Upper lobe of left lung (tissue), 6 donors: ENCODE data around the gene WFIKKN2. TPM values are rescaled to one million over a fixed set of nuclear protein-coding genes. Genes with fewer than 3 reads are reported as not detected.

Experiments used
- ATAC-seq, 2 donors: fragments of 200-7000 bp; cut with Tn5 transposase; one replicate each; pipeline ENCODE4 v1.9.1; 2022; ENCODE audit warnings: mild to moderate bottlenecking in 2 of 2, moderate library complexity in 2 of 2; ENCODE audit not compliant: low FRiP score in 2 of 2
- DNase-seq, 2 donors: peaks; one replicate each; pipeline ENCODE4 v3.0.0-alpha.2; 2019 to 2020
- H3K27ac ChIP-seq, 4 donors: fragments of 200-600 bp; sonication (generic); one replicate each; pipeline ENCODE4 v1.5.1; 2016 to 2019
- H3K27me3 ChIP-seq, 4 donors: fragments of 200-600 bp; sonication (generic); one replicate each; pipeline ENCODE4 v1.5.1; 2017 to 2019
- H3K36me3 ChIP-seq, 4 donors: fragments of 200-600 bp; sonication (generic); one replicate each; pipeline ENCODE4 v1.5.1; 2016 to 2019
- H3K4me1 ChIP-seq, 4 donors: fragments of 200-600 bp; sonication (generic); one replicate each; pipeline ENCODE4 v1.5.1; 2018 to 2019
- H3K4me3 ChIP-seq, 4 donors: fragments of 200-600 bp; sonication (generic); one replicate each; pipeline ENCODE4 v1.5.1; 2017 to 2019; ENCODE audit warnings: mild to moderate bottlenecking in 2 of 4, moderate library complexity in 1 of 4
- H3K9me3 ChIP-seq, 4 donors: fragments of 200-600 bp; sonication (generic); one replicate each; pipeline ENCODE4 v1.5.1; 2018 to 2019
- EP300 ChIP-seq, 4 donors: sonication (generic); formaldehyde crosslinking; IDR thresholded peaks; one replicate each; pipeline ENCODE4 v1.5.1; 2017; ENCODE audit warnings: antibody characterized with exemption in 4 of 4, control low read depth in 2 of 4
- POLR2A ChIP-seq, 4 donors: fragments of 450-650 bp; IDR thresholded peaks; one replicate each; pipeline ENCODE4 v1.5.1; 2016 to 2017; ENCODE audit warnings: antibody characterized with exemption in 4 of 4, mild to moderate bottlenecking in 2 of 4
- POLR2AphosphoS5 ChIP-seq, 2 donors: sonication (generic); formaldehyde crosslinking; IDR thresholded peaks; one replicate each; pipeline ENCODE4 v1.5.1; 2017; ENCODE audit warnings: antibody characterized with exemption in 2 of 2
- WGBS, 2 donors: methylation state at CpG; one replicate each; pipeline ENCODE4 v1.1.5; 2017 to 2018; 5-methylcytosine and 5-hydroxymethylcytosine counted together
- total RNA-seq, 6 donors: library from RNA; depleted of rRNA in 4 of 6; stranded (reverse); fragments of >200 nt in 4 of 6; gene quantifications; one replicate each; pipeline versions ENCODE4 v1.1.0 to v1.2.1, GENCODE V29; 2016 to 2021
- TF ChIP-seq, protein P1 (sequence below), 6 experiments: fragments of 450-650 bp in 4 of 6; fragments of 200-600 bp in 2 of 6; sonication (generic) in 2 of 6; IDR thresholded peaks; one replicate each; pipeline ENCODE4 v1.5.1; 2016 to 2019; ENCODE audit warnings: antibody characterized with exemption in 6 of 6
- donor health status: DM: no; HTN: no; CAD: no; lungs with moderate emphysema.
- donor health status: DM: no; HTN: yes; CAD: no; lungs with severe emphysema.

Gene WFIKKN2
- total RNA-seq, 6 donors from 2014 or later, result 0.23 TPM; not detected in 5

- 71 to 89% methylated on average over 10 of the region's 10 CpGs for WGBS, 2 donors
- no peaks in the 10 kb centered on the region for H3K36me3 ChIP-seq
- TF ChIP-seq POLR2AphosphoS5 (IDR thresholded peaks at IDR 0.05) (no peak), POLR2A (IDR thresholded peaks at IDR 0.05) (no peak), EP300 (IDR thresholded peaks at IDR 0.05) (no peak)
- TF ChIP-seq, protein P1, sequence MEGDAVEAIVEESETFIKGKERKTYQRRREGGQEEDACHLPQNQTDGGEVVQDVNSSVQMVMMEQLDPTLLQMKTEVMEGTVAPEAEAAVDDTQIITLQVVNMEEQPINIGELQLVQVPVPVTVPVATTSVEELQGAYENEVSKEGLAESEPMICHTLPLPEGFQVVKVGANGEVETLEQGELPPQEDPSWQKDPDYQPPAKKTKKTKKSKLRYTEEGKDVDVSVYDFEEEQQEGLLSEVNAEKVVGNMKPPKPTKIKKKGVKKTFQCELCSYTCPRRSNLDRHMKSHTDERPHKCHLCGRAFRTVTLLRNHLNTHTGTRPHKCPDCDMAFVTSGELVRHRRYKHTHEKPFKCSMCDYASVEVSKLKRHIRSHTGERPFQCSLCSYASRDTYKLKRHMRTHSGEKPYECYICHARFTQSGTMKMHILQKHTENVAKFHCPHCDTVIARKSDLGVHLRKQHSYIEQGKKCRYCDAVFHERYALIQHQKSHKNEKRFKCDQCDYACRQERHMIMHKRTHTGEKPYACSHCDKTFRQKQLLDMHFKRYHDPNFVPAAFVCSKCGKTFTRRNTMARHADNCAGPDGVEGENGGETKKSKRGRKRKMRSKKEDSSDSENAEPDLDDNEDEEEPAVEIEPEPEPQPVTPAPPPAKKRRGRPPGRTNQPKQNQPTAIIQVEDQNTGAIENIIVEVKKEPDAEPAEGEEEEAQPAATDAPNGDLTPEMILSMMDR (IDR thresholded peaks at IDR 0.05), result no peak
- ATAC-seq (no peak), DNase-seq (no peak)
- H3K27ac ChIP-seq, result no peak overlapping the region
- no peaks in the 10 kb centered on the region for H3K27me3 ChIP-seq
- H3K4me1 ChIP-seq, result peaks cover 3 to 6% (median 5%) of the 10 kb centered on the region in 4 donors
- no peak overlapping the region for H3K4me3 ChIP-seq
- no peaks in the 10 kb centered on the region for H3K9me3 ChIP-seq
Measured at GRCh38 chr17:50820651-50821050, 14.7 kb upstream of the WFIKKN2 start.

GRCh38 chr17:50822550-50822949 is 12.8 kb upstream of the WFIKKN2 start:
- no peaks in the 10 kb centered on the region for H3K36me3 ChIP-seq
- H3K27me3 ChIP-seq, result no peaks in the 10 kb centered on the region
- no peak for TF ChIP-seq POLR2AphosphoS5 (IDR thresholded peaks at IDR 0.05)
- no peak for TF ChIP-seq EP300 (IDR thresholded peaks at IDR 0.05)
- DNase-seq, result no peak
- H3K4me1 ChIP-seq, result peaks cover 0 to under 1% (median 0%) of the 10 kb centered on the region in 4 donors
- no peaks in the 10 kb centered on the region for H3K9me3 ChIP-seq
- no peak overlapping the region for H3K4me3 ChIP-seq
- 93 to 96% methylated on average over 2 of the region's 2 CpGs for WGBS, 2 donors
- no peak for ATAC-seq
- no peak overlapping the region for H3K27ac ChIP-seq

DNA sequence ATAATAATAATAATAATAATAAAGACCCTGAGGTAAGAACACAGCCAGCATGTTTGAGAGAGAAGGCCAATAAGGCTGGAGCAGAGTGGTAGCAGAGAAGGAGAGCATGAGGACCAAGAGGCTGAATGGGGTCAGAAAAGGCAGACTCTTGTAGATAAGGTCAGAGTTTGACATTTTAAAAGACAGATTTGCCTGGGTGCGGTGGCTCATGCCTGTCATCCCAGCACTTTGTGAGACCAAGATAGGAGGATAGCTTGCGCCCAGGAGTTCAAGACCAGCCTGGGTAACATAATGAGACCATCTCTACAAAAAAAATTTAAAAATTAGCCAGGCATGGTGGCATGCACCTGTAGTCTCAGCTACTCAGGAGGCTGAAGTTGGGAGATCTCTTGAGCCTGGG is 11.0 kb upstream of the WFIKKN2 start:
- H3K27ac ChIP-seq, result no peak overlapping the region
- no peaks in the 10 kb centered on the region for H3K9me3 ChIP-seq
- TF ChIP-seq EP300 (IDR thresholded peaks at IDR 0.05), result no peak
- TF ChIP-seq POLR2AphosphoS5 (IDR thresholded peaks at IDR 0.05), result no peak
- no peak for TF ChIP-seq POLR2A (IDR thresholded peaks at IDR 0.05)
- TF ChIP-seq, protein P1 (IDR thresholded peaks at IDR 0.05), result no peak
- no peaks in the 10 kb centered on the region for H3K4me1 ChIP-seq
- WGBS, 2 donors, result 89 to 96% methylated on average over 2 of the region's 2 CpGs
- no peak for DNase-seq
- H3K36me3 ChIP-seq, result no peaks in the 10 kb centered on the region
- ATAC-seq, result no peak
- H3K4me3 ChIP-seq, result no peak overlapping the region
- no peaks in the 10 kb centered on the region for H3K27me3 ChIP-seq

DNA sequence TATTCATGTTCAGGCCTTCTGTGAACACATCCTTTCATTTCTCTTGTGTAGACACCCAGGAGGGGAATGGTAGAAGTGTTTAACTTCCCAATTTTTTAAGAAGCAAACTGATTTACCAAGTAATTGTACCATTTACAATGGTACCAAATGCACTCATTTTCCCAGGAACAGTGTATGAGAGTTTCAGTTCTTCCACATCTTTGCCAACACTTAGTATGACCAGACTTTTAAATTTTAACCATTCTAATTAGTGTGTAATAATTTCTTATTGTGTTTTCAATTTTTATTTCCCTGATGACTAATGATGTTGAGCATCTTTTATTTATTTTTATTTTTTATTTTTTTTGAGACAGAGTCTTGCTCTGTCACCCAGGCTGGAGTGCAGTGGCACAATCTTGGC is 10.2 kb upstream of the WFIKKN2 start:
- Histone ChIP-seq H3K27ac (no peak overlapping the region), H3K36me3 (no peaks in the 10 kb centered on the region), H3K4me3 (no peak overlapping the region), H3K4me1 (peaks cover 0 to 1% (median 0%) of the 10 kb centered on the region in 4 donors), H3K27me3 (no peaks in the 10 kb centered on the region), H3K9me3 (no peaks in the 10 kb centered on the region)
- no peak for DNase-seq
- ATAC-seq, result no peak
- TF ChIP-seq POLR2A (IDR thresholded peaks at IDR 0.05), result no peak
- no peak for TF ChIP-seq EP300 (IDR thresholded peaks at IDR 0.05)
- TF ChIP-seq POLR2AphosphoS5 (IDR thresholded peaks at IDR 0.05), result no peak
- TF ChIP-seq, protein P1 (IDR thresholded peaks at IDR 0.05), result no peak

DNA sequence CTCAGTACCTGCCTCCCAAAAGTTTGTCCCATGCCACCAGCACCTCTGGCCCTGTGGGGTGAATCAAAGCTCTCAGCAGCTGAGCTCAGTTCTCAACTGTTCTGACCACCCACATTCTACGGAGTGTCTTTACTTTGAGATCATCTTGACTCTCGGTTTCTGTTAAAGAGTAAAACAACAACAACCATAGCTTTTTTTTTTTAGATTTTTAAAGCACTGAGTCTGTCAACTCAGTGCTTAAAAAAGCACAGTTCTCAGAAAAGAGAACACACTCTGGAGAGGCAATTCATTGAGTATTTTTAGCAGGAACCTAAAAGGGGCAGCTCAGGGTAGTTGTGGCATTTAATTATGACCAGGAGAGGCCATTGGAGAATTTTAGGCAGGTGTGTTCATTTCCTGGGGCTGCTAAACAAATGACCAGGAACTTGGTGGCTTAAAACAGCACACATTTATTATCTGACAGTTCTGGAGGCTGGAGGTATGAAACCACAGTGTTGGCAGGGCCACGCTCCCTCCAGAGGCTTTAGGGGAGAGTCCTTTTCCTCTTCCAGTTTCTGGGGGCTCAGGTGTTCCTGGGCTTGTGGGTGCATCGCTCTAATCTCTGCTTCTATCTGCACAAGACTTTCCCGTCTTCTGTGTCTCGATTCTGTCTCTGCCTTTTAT is 6.7 kb upstream of the WFIKKN2 start:
- H3K27me3 ChIP-seq, result no peaks in the 10 kb centered on the region
- ATAC-seq (no peak), DNase-seq (no peak)
- H3K4me3 ChIP-seq, result no peak overlapping the region
- TF ChIP-seq EP300 (IDR thresholded peaks at IDR 0.05) (no peak), POLR2A (IDR thresholded peaks at IDR 0.05) (no peak)
- 62 to 76% methylated on average over 6 of the region's 6 CpGs for WGBS, 2 donors
- peaks cover 0 to 12% (median 0%) of the 10 kb centered on the region in 4 donors for H3K4me1 ChIP-seq
- no peak overlapping the region for H3K27ac ChIP-seq
- H3K36me3 ChIP-seq, result no peaks in the 10 kb centered on the region
- H3K9me3 ChIP-seq, result no peaks in the 10 kb centered on the region

DNA sequence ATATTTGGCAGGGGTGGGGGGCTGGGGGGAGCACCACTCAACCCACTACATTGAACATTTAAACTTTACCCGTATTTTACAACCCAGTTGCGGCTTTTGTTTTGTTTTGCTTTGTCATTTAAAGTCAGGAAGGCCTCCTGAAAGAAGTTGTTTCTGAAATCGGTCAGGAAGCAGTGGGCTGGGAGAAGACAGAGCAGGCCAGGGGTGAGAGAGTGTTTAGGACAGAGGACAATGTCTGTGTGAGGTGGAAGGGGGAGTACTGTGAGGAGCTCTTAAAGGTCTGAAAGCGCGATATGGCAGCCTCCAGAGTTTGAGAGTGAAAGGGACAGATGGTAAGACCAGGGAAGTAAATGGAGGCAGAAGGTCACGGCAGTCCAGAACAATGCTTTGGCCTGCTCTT is 6.1 kb upstream of the WFIKKN2 start:
- no peaks in the 10 kb centered on the region for H3K27me3 ChIP-seq
- no peak for ATAC-seq
- no peak overlapping the region for H3K4me3 ChIP-seq
- TF ChIP-seq POLR2A (IDR thresholded peaks at IDR 0.05) (no peak), EP300 (IDR thresholded peaks at IDR 0.05) (no peak), POLR2AphosphoS5 (IDR thresholded peaks at IDR 0.05) (no peak)
- TF ChIP-seq, protein P1 (IDR thresholded peaks at IDR 0.05), result no peak
- H3K4me1 ChIP-seq, result peaks cover 0 to 12% (median 0%) of the 10 kb centered on the region in 4 donors
- no peaks in the 10 kb centered on the region for H3K9me3 ChIP-seq
- H3K27ac ChIP-seq, result no peak overlapping the region
- no peaks in the 10 kb centered on the region for H3K36me3 ChIP-seq
- no peak for DNase-seq
- WGBS, 2 donors, result 54 to 56% methylated on average over 6 of the region's 6 CpGs
